ENCODE results near the gene CPVL. TPM values are rescaled to one million over a fixed set of nuclear protein-coding genes. Genes with fewer than 3 reads are reported as not detected.

Gene CPVL
- total and polyA plus RNA-seq, 2 experiments from 2014 or later: 30.6 to 95.2 TPM

DNA sequence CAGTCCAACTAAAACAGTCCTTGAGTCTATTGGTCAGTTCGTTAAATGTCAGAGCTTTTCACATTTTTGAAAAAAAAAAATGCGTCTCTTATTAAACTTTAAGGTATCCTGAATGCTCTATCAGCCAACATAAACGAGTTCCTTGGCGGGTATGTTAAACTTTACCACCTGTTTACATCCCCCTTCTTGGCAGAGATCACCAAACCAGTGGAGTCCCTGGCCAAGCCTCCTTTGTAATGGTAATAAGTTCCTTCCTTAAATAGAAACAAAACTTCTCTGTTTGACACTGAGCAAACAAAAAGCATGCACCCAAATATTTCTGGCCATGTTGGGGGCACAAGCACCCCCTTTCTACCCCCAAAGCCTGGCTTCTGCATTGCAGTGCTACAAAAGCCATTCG lies 191.4 kb downstream of the CPVL start:
- TF ChIP-seq, protein P1, sequence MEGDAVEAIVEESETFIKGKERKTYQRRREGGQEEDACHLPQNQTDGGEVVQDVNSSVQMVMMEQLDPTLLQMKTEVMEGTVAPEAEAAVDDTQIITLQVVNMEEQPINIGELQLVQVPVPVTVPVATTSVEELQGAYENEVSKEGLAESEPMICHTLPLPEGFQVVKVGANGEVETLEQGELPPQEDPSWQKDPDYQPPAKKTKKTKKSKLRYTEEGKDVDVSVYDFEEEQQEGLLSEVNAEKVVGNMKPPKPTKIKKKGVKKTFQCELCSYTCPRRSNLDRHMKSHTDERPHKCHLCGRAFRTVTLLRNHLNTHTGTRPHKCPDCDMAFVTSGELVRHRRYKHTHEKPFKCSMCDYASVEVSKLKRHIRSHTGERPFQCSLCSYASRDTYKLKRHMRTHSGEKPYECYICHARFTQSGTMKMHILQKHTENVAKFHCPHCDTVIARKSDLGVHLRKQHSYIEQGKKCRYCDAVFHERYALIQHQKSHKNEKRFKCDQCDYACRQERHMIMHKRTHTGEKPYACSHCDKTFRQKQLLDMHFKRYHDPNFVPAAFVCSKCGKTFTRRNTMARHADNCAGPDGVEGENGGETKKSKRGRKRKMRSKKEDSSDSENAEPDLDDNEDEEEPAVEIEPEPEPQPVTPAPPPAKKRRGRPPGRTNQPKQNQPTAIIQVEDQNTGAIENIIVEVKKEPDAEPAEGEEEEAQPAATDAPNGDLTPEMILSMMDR (IDR thresholded peaks at IDR 0.05; ENCODE audit: low read depth, low read length): no peak

DNA sequence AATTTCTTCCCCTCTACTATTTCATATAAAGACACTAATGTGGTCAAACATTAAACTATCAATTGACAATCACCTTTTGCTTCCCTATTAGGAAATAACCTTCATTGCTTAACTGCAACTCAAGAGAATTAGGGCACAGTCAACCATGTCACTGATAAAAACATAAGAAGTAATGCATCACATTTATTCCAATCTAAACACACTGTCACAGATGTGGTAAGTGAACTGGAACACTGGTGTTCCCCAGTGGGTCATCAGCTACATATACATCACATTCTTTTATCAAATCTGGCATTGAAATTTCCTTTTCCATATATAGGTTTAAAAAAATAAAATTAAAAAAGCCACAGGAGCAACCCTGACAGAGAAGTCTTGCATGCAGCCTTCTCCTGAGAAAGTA lies 191.9 kb downstream of the CPVL start:
- Histone ChIP-seq H3K27me3 (peaks cover 37% of the 10 kb centered on the region), H3K4me3 (no peak overlapping the region), H3K4me1 (ENCODE audit: low read depth) (no peaks in the 10 kb centered on the region), H3K27ac (no peak overlapping the region), H3K9me3 (ENCODE audit: low read depth) (no peaks in the 10 kb centered on the region), H3K36me3 (no peaks in the 10 kb centered on the region)
- DNase-seq (ENCODE audit: low read depth in 1 of 2, low spot score in 1 of 2): no peak
- TF ChIP-seq, protein P1 (IDR thresholded peaks at IDR 0.05; ENCODE audit: low read depth, low read length): no peak

More for the DNA sequence above, 191.4 kb downstream of the CPVL start:
- no peak for DNase-seq (ENCODE audit: low read depth in 1 of 2, low spot score in 1 of 2)
- Histone ChIP-seq H3K27me3 (peaks cover 40% of the 10 kb centered on the region), H3K36me3 (no peaks in the 10 kb centered on the region), H3K4me1 (ENCODE audit: low read depth) (no peaks in the 10 kb centered on the region), H3K27ac (no peak overlapping the region), H3K9me3 (ENCODE audit: low read depth) (no peaks in the 10 kb centered on the region), H3K4me3 (no peak overlapping the region)

DNA sequence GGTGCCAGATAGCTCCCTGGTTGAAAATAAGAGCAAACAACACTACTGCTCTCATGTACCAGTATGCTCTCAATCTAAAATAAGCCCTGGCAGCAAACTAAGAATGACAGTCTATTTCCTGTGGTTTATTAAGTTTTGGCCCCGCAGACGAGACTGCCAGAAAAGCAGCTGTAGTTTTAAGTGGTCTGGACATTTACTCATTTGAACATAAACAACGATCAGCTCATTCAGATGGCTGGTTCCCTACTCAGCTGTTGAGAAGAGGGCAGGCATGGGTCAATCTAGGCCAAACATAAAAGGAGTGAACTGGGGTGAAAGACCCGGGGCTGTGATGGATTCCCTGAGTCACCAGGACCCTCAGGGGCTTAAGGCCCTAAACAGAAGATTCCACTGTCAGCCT lies 192.7 kb downstream of the CPVL start:
- peak in 1 of 2 donors; percentile 51 for DNase-seq (ENCODE audit: low read depth in 1 of 2, low spot score in 1 of 2)
- Histone ChIP-seq H3K9me3 (ENCODE audit: low read depth) (no peaks in the 10 kb centered on the region), H3K27ac (no peak overlapping the region), H3K4me1 (ENCODE audit: low read depth) (no peaks in the 10 kb centered on the region), H3K4me3 (no peak overlapping the region), H3K27me3 (peaks cover 29% of the 10 kb centered on the region), H3K36me3 (no peaks in the 10 kb centered on the region)
- TF ChIP-seq, protein P1 (IDR thresholded peaks at IDR 0.05; ENCODE audit: low read depth, low read length): no peak

Other genes with a start within 250 kb of the CPVL start
- gene TRIL, start 188.2 kb downstream of the CPVL start, total RNA-seq: 5.2 and 5.8 TPM in 2 replicates
- 1.7 and 2.0 TPM in 2 replicates for gene TRIL, start 188.2 kb downstream of the CPVL start, polyA plus RNA-seq
- 19.0 and 30.5 TPM in 2 replicates for gene CHN2, start 48.2 kb upstream of the CPVL start, total RNA-seq
- gene CHN2, start 48.2 kb upstream of the CPVL start, polyA plus RNA-seq: 15.8 and 16.0 TPM in 2 replicates

Measured in cardiac muscle cell (in vitro differentiated cells and primary cell).